Loucy (cell line): ENCODE results near the gene ART5.
"Not testable (repeated sequence)": the region's sequence is repeated elsewhere in the genome, so short reads cannot be mapped to it uniquely, and the experiment has no call there.

Experiments
- H2AFZ ChIP-seq: fragments of 200-600 bp; sonication (generic); 2 replicates; pipeline ENCODE4 v1.6.0; 2016; ENCODE audit warnings: antibody characterized with exemption, mild to moderate bottlenecking, low read length, moderate library complexity
- H3F3A ChIP-seq: fragments of 200-600 bp; 2 replicates; pipeline ENCODE4 v1.6.0; 2016; ENCODE audit warnings: antibody characterized with exemption, low read depth, mild to moderate bottlenecking
- H3K27me3 ChIP-seq: fragments of 200-600 bp; sonication (generic); 2 replicates; pipeline ENCODE4 v1.6.1; 2014; ENCODE audit warnings: low read length, mild to moderate bottlenecking; ENCODE audit not compliant: insufficient read depth, poor library complexity, severe bottlenecking
- H3K36me3 ChIP-seq: fragments of 200-600 bp; sonication (generic); 2 replicates; pipeline ENCODE4 v1.6.1; 2016; ENCODE audit warnings: low read length; ENCODE audit not compliant: insufficient read depth
- H3K4me1 ChIP-seq: fragments of 200-600 bp; sonication (generic); 2 replicates; pipeline ENCODE4 v1.5.1; 2014; ENCODE audit warnings: low read length, mild to moderate bottlenecking; ENCODE audit not compliant: insufficient read depth, poor library complexity, severe bottlenecking
- H3K4me2 ChIP-seq: fragments of 200-600 bp; sonication (generic); 2 replicates; pipeline ENCODE4 v1.6.0; 2014; ENCODE audit warnings: antibody characterized with exemption, low read length, low read depth, mild to moderate bottlenecking; ENCODE audit not compliant: poor library complexity, severe bottlenecking
- H3K4me3 ChIP-seq: fragments of 200-600 bp; sonication (generic); 2 replicates; pipeline ENCODE4 v1.5.1; 2014; ENCODE audit warnings: low read length, mild to moderate bottlenecking, mixed read lengths; ENCODE audit not compliant: poor library complexity, severe bottlenecking
- H3K79me2 ChIP-seq: fragments of 200-600 bp; sonication (generic); 2 replicates; pipeline ENCODE4 v1.6.1; 2014; ENCODE audit warnings: low read length; ENCODE audit not compliant: insufficient read depth
- H3K9ac ChIP-seq: fragments of 200-600 bp; sonication (generic); 2 replicates; pipeline ENCODE4 v1.6.0; 2014; ENCODE audit warnings: mild to moderate bottlenecking, low read depth, low read length, moderate library complexity; ENCODE audit not compliant: poor library complexity, severe bottlenecking
- H3K9me2 ChIP-seq: fragments of 200-600 bp; sonication (generic); replicated peaks from 2 replicates; pipeline ENCODE4 v1.6.1; 2016; ENCODE audit warnings: low read depth, low read length, mixed read lengths
- H3K9me3 ChIP-seq: fragments of 200-600 bp; sonication (generic); 2 replicates; pipeline ENCODE4 v1.6.1; 2014; ENCODE audit warnings: mild to moderate bottlenecking, antibody characterized with exemption, low read length, low read depth; ENCODE audit not compliant: insufficient read depth
- H4K20me1 ChIP-seq: fragments of 200-600 bp; sonication (generic); 2 replicates; pipeline ENCODE4 v1.6.0; 2014; ENCODE audit warnings: antibody characterized with exemption, low read length, mild to moderate bottlenecking; ENCODE audit not compliant: insufficient read depth, poor library complexity, severe bottlenecking
- CTCF ChIP-seq: fragments of 200-600 bp; sonication (generic); conservative IDR thresholded peaks from 2 replicates; pipeline ENCODE4 v1.5.1; 2014; ENCODE audit warnings: mild to moderate bottlenecking, antibody characterized with exemption, low read length
- EZH2phosphoT487 ChIP-seq: fragments of 200-600 bp; IDR thresholded peaks from 2 replicates; pipeline ENCODE4 v1.6.1; 2018; ENCODE audit warnings: antibody characterized with exemption, mild to moderate bottlenecking, moderate library complexity, borderline replicate concordance

ART5 gene

GRCh38 chr11:3658252-3658651 lies 16.5 kb upstream of the ART5 start:
- H3K9ac ChIP-seq = no peak overlapping the region
- TF ChIP-seq CTCF (no peak), EZH2phosphoT487 (no peak)
- H3K79me2 ChIP-seq = no peaks in the 10 kb centered on the region
- H3K9me3 ChIP-seq = no peaks in the 10 kb centered on the region
- H3K4me2 ChIP-seq = no peak overlapping the region
- H3K4me3 ChIP-seq = no peak overlapping the region
- H2AFZ ChIP-seq = no peak overlapping the region
- no peaks in the 10 kb centered on the region for H3K4me1 ChIP-seq
- H3K36me3 ChIP-seq = no peaks in the 10 kb centered on the region
- no peaks in the 10 kb centered on the region for H3K9me2 ChIP-seq
- H4K20me1 ChIP-seq = no peaks in the 10 kb centered on the region
- no peaks in the 10 kb centered on the region for H3K27me3 ChIP-seq
- H3F3A ChIP-seq = no peaks in the 10 kb centered on the region

- not testable (repeated sequence) for H3K4me1 ChIP-seq, H3F3A ChIP-seq, H3K4me2 ChIP-seq, H3K79me2 ChIP-seq, H2AFZ ChIP-seq, H4K20me1 ChIP-seq, H3K9me3 ChIP-seq, H3K9me2 ChIP-seq, H3K36me3 ChIP-seq, H3K27me3 ChIP-seq, H3K4me3 ChIP-seq, H3K9ac ChIP-seq
Measured at GRCh38 chr11:3657331-3657730, 15.5 kb upstream of the ART5 start.

- no peak overlapping the region for H3K9ac ChIP-seq
- H2AFZ ChIP-seq = no peak overlapping the region
- H3K9me2 ChIP-seq = no peaks in the 10 kb centered on the region
- H3K4me2 ChIP-seq = no peak overlapping the region
- H3F3A ChIP-seq = no peaks in the 10 kb centered on the region
- H3K36me3 ChIP-seq = no peaks in the 10 kb centered on the region
- H4K20me1 ChIP-seq = no peaks in the 10 kb centered on the region
- no peaks in the 10 kb centered on the region for H3K9me3 ChIP-seq
- no peaks in the 10 kb centered on the region for H3K4me1 ChIP-seq
- H3K4me3 ChIP-seq = no peak overlapping the region
- no peaks in the 10 kb centered on the region for H3K27me3 ChIP-seq
- TF ChIP-seq EZH2phosphoT487 = no peak
- no peak for TF ChIP-seq CTCF
- no peaks in the 10 kb centered on the region for H3K79me2 ChIP-seq
Measured at GRCh38 chr11:3655547-3655946, 13.8 kb upstream of the ART5 start.

- not testable (repeated sequence) for H3K4me1 ChIP-seq, H3F3A ChIP-seq, H3K27me3 ChIP-seq, H3K4me3 ChIP-seq, H2AFZ ChIP-seq, H3K36me3 ChIP-seq, H3K79me2 ChIP-seq, H3K9me2 ChIP-seq, H3K4me2 ChIP-seq, H4K20me1 ChIP-seq, H3K9me3 ChIP-seq, H3K9ac ChIP-seq
Measured at GRCh38 chr11:3652514-3652913, 10.7 kb upstream of the ART5 start.

- not testable (repeated sequence) for H3K9ac ChIP-seq, H3K9me3 ChIP-seq, H3K36me3 ChIP-seq, H3K79me2 ChIP-seq, H3K4me3 ChIP-seq, H3K4me1 ChIP-seq, H3F3A ChIP-seq, H3K27me3 ChIP-seq, H3K4me2 ChIP-seq, H4K20me1 ChIP-seq, H3K9me2 ChIP-seq, H2AFZ ChIP-seq
Measured at GRCh38 chr11:3649374-3649773, 7.6 kb upstream of the ART5 start.

- not testable (repeated sequence) for H3K9ac ChIP-seq, H3K4me3 ChIP-seq
Measured at GRCh38 chr11:3648843-3649242, 7.1 kb upstream of the ART5 start.

More at GRCh38 chr11:3648843-3649242, 7.1 kb upstream of the ART5 start:
- H2AFZ ChIP-seq, H3K27me3 ChIP-seq, H3K4me1 ChIP-seq, H3K9me3 ChIP-seq, H3K36me3 ChIP-seq, H3K4me2 ChIP-seq, H3F3A ChIP-seq, H4K20me1 ChIP-seq, H3K9me2 ChIP-seq, H3K79me2 ChIP-seq: not testable (repeated sequence)
